HG03108 (cell line): Measurements from ENCODE around the gene CAPZB.
A peak's percentile ranks its signal among the peaks of the same experiment; 100 is the strongest.
"Not testable (repeated sequence)": the region's sequence is repeated elsewhere in the genome, so short reads cannot be mapped to it uniquely, and the experiment has no call there.

Experiments used
- ATAC-seq: cut with Tn5 transposase; IDR thresholded peaks from one replicate; pipeline ENCODE4 v1.9.1; 2021; ENCODE audit warnings: moderate library complexity; ENCODE audit not compliant: unreplicated experiment

Gene CAPZB

DNA sequence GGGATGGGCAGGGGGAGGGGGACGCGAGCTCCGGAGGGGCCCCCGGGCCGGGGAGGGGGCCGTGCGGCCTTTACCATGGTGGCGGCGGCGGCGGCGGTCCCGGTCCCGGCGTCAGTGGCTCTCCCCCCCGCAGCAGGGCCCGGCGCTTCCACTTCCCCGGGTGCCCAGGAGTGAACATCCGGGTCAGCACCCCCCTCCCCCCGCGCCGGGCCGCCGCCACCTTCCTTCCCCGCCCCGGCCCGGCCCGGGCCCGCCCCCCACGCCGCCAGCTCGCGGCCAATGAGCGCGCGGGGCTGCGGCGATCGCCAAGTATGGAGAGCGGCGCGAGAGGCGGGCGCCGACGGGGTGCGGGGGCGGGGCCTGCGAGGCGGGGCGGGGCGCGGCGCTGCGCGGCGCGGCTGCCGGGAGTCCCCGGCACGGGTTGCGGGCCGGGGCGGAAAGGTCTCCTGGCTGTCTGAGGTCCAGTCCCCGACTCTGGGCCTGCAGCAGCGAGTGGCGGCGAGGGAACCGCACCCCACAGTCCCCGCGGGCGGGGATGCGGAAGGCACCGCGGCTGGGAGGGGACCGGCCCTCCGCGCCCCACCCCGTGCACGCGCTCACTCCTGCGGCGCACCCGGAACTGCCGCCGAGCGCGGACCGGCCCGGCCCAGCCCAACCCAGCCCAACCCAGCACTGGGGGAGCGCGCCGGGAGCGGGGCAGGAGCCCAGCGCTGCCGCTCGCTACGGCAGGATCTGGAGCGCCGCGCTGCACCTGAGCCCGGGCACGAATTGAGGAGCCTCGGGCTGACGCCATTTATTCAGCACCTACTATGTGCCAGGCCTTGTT lies at the start of gene CAPZB:
TSS of gene CAPZB (minus strand) at position 178 of the 826 bp plus-strand sequence. CDS start at position 77, 101 bp downstream.
- ATAC-seq, result peak; percentile 77

DNA sequence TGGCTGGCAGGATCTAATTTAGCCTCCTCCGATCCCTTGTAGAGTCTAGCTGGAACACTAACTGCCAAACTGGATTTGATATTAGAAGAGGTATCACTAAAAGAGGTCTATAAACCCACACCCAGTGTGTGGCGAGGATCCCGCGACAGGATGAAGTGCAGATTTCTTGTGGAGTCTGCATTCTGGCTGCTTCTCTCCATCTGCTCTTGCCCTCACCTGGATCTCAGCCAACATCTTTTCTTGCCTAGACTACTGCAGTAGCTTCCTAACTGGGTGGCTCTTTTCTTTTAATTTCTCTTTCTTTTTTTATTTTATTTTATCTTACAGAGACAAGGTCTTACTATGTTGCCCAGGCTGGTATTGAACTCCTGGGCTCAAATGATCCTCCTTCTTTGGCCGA lies 48.9 kb upstream of the CAPZB start:
- no peak for ATAC-seq

DNA sequence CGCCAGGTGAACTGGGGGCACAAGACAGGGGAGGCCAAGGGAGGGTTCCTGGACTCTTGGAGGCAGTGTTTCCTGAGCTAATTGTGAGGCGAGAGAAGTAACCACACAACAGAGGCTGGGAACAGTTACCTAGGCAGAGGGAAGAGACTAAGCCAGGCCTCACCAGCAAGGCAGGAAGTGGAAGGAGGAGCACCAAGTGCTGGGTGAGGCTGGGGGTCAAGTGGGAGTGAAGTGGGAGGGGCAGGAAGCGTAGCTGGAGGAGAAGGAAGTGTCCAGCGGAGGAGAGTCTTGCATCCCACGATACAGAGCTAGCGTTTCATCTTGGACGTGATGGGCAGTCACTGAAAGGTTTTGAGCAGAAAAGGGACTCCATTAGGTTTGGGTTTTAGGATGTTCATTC lies 48.3 kb upstream of the CAPZB start:
- no peak for ATAC-seq

DNA sequence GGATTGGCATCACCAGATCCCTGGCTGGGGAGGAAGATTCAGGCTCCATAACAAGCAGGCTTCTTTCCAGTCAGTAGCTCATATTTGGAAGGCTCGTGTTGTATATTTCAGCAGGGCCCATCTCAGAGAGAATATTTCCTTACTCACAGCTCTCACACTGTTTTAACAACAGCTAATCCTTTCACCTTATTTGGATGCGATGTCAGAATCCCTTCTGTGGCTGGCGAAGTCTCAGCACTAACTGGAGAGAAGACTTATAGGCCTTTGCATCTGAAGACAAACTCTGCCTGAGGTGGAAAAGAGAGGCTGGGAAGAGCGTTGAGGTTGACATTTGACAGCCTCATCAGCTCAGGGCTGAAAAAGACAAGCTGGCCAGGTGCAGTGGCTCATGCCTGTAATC lies 47.2 kb upstream of the CAPZB start:
- ATAC-seq, result no peak

DNA sequence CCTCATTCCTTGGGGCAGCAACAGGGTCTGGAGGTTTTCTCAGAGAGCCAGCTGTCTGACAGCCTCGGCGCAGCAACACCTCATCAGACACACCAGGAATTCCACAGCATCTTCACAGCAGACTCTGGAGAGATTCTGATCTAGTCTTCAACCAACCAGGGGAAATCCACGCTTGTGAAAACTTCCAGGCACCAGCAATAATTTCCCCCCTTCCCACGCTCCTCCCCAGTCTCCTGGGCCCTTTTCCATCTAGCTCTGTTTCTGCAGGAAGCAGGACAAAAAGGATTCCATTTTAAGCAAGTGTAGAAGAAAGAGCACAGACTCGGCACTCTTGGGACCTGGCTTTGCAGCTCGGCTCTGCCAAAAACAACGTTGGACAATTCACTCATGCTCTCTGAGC lies 44.3 kb upstream of the CAPZB start:
- no peak for ATAC-seq

DNA sequence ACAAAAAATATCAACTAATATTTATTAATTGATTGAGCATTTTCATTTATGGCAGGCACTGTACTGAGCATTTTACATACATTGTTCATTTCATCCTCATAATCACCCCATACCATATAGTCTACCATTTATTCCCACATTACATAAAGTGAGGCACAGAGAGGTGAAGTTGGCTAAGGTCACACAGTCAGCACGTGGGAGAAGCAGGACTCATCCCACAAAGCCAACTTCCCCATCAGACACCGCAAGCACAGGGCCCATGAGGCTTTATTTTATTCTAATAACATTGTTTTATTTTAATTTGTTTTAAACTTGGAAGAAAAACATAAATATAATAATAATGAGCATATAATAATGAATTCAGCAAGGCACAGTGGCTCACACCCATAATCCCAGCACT lies 43.1 kb upstream of the CAPZB start:
- ATAC-seq, result no peak

DNA sequence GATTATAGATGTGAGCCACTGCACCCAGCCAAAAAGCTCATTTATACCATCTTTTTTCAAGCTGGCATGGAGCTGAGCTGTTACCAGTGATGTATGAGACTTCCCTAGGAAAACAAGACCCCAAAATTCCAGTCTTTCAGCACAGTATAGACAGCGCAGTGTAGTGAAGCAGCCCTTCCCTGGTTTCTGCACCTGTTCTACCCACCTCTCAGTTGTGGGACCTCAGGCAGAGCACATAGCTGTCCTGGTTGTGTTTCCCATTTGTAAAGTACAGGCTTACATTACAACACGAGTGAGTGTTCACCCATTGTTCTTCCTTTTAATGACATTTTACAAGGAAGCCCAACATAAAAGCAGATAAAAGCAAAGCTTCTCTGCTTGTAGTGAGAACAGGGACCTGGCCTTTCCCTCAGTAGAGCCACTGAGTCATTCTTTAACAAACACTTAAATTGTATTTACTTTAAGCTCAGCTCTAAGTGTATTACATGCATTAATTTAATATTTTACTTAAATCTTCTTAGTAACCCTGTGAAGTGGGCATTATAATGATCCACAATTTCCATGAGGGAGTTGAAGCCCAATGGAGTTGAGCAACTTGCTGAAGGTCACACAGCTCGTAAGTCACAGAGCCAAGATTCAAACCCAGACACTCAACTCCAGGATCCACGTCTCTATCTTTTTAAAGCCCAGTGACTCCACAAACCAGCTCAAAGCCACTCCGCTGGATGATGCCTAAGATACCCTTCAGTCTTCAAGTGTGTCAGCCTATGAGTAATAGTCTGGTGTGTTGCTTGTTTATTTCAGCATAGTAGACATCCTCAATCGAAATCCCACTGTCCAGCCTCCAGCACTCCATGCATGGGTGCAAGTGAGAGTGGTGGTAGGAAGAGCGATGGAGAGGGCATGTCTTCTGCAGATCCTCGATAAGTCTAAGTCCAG lies 40.5 kb upstream of the CAPZB start:
- ATAC-seq, result no peak

DNA sequence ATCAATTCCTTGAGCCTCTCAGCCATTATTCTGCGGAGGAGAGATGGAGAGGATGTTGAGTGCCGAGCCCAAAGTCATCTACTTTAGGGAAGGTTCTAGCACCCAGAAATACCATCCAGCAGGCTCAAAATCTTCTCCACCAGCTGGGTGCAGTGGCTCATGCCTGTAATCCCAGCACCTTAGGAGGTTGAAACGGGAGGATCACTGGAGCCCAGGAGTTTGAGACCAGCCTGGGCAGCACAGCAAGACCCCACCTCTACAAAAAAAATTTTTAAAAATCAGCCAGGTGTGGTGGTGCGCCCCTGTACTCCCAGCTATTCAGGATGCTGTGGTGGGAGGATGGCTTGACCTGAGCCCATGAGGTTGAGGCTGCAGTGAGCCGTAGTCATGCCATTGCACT lies 39.5 kb upstream of the CAPZB start:
- ATAC-seq, result no peak

DNA sequence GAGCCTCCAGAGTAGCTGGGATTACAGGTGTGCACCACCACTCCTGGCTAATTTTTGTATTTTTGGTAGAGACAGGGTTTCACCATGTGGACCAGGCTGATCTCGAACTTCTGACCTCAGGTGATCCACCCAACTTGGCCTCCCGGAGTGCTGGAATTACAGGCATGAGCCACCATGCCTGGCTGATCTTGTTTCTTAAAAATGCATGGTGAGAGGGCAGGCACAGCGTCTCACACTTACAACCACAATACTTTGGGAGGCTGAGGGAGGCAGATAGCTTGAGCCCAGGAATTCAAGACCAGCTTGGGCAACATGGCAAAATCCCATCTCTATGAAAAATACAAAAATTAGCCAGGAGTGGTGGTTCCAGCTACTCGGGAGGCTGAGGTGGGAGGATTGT lies 37.2 kb upstream of the CAPZB start:
- not testable (repeated sequence) for ATAC-seq

DNA sequence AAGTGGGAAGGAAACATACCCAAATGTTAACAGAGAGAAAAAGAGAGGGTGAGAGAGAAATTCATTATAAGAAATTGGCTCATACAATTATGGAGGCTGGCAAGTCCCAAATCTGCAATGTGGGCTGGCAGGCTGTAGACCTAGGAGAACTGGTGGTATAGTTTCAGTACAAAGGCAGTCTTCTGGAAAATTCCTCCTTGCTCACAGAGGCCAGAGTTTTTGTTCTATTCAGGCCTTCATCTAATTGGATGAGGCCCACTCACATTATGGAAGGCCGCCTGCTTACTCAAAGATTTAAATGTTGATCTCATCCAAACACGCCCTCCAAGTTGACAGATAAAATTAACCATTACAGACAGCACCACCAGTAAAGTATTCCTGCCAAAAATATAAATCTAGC lies 36.1 kb upstream of the CAPZB start:
- no peak for ATAC-seq

DNA sequence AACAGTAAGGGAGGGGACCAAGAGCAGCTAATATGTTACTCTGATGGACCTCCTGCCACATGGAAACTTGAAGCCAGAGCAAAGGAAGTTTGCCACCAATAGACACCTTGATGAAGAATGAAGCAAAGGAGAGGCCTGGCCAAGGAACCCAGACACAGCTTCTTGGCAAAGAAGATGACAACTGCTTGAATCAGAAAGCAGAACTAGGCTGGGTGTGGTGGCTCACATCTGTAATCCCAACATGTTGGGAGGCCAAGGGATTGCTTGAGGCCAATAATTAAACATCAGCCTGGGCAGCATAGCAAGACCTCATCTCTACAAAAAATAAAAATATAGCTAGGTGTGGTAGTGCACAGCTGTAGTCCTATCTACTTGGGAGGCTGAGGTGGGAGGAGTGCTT lies 31.7 kb upstream of the CAPZB start:
- no peak for ATAC-seq

DNA sequence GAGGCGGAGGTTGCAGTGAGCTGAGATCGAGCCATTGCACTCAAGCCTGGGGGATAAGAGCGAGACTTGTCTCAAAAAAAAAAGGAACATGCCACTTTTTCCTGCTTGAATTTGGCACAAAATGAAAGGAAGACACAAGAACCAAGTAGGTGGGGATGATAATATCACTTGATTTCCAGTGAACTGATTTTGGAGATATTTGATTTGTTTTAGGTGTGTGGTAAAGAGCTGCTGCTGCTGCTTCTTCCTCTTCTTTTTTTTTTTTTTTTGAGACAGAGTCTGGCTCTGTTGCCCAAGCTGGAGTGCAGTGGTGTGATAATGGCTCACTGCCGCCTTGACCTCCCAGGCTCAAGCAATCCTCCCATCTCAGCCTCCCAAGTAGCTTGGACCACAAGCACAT lies 29.9 kb upstream of the CAPZB start:
- no peak for ATAC-seq

DNA sequence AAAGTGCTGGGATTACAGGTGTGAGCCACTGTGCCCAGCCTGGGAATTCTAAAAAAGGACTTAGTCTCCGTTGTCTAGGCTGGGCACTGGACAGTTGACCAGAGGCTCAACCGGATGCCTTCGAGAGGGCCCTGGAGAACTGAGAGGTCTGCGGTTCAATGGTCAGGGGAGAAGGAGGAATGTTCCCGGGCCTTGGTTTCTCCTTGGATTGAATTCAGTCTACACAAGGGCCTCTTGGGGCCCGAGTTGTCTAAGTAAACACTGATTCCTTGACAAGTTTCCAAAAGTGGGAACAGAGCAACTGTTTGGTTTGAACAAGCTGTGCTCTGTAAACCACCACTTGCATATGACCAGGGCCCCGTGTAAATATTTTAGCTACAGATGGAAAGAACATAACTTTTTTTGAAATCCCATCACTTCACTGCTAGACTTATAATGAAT lies 29.1 kb upstream of the CAPZB start:
- ATAC-seq, result no peak

DNA sequence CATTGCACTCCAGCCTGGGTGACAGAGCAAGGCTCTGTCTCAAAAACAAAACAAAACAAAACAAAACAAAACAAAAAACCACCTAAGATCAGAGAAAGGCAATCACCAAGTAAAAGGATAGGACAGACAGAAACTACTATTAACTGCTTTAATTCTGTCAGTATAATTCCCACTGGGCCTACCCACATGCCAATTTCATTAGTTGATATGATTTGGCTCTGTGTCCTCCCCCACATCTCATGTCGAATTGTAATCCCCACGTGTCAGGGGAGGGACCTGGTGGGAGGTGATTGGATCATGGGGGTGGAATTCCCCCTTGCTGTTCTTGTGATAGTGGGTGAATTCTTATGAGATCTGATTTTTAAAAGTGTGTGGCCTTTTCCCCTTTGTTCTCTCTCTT lies 27.2 kb upstream of the CAPZB start:
- no peak for ATAC-seq

DNA sequence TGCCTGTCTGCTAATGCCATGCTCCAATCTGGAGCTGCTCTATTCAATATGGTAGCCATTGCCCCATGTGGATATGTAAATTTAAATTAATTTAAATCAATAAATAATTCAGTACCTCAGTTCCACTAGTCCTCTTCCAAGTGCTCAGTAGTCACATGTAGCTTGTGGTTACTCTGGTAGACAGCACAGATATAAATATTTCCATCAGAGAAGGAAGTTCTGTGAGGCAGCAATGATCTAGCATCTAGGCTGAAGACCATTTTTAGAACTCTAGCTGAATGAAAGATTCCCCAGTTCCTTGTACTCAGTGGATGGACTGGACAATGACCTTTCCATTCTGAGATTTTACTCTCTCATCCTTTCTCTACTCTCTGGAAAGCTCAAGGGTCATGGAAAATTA lies 25.8 kb upstream of the CAPZB start:
- ATAC-seq, result no peak

DNA sequence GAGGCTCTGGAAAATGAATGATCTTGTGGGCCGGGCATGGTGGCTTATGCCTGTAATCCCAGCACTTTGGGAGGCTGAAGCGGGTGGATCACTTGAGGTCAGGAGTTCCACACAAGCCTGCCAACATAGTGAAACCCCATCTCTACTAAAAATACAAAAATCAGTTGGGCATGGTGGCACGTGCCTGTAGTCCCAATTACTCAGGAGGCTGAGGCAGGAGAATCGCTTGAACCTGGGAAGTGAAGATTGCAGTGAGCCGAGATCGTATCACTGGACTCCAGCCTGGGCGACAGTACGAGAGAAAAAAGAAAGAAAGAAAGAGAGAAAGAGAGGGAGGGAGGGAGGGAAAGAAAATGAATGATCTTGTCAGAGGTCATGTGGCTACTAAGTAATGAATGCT lies 24.3 kb upstream of the CAPZB start:
- not testable (repeated sequence) for ATAC-seq

DNA sequence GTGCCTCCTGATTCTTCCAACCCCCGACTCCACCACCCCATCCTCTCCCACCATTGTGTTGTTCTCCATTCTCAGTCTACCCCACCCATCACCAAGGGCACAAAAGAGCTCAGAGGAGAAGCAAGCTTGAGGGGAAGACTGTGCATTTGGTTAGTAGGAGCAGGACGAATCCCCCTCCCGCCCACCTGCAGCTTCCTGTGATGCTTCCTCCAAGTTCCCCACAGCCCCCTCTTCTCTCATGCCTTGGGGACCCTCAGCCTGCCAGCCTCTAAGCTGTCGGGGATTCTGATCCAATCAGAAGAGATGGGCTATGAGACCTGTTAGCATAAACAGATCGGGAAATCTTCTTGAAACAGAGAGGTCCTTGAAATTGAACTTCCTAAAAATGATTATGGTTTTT lies 22.2 kb upstream of the CAPZB start:
- no peak for ATAC-seq

DNA sequence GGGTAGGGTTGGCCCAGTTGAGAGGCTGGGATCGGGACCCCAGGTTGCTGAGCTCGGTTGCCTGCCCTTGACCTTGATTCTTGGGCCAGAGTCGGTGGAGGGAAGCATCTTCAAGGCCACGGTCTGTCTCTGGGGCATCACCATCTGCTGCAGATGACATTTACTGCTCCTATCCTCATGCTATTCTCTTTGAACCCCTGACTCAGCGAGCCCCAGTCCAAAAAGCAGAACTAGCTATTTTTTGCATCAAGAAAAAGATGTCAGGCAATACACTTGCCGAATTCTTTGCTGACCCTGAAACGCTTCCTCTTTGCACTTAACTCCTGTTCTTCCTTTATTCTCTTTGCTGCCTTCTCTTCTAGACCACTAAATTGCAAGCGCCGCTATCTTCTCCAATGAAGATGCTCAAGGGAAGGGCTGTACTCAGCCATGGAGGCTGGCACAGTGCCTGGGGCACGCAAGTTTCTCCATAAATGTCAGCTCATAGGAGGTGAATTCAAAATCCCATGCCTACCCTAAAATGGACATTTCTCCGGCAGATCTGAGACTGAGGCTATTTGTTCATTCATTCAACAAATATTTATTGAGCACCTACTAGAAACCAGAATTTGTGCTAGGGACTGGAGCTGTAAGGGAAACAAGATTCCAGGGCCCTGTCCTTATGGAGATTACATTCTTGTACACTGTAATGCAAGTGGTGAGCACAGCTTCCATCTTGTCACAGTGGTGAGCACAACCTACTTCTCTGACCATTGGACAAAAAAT lies 20.5 kb upstream of the CAPZB start:
- ATAC-seq, result no peak

DNA sequence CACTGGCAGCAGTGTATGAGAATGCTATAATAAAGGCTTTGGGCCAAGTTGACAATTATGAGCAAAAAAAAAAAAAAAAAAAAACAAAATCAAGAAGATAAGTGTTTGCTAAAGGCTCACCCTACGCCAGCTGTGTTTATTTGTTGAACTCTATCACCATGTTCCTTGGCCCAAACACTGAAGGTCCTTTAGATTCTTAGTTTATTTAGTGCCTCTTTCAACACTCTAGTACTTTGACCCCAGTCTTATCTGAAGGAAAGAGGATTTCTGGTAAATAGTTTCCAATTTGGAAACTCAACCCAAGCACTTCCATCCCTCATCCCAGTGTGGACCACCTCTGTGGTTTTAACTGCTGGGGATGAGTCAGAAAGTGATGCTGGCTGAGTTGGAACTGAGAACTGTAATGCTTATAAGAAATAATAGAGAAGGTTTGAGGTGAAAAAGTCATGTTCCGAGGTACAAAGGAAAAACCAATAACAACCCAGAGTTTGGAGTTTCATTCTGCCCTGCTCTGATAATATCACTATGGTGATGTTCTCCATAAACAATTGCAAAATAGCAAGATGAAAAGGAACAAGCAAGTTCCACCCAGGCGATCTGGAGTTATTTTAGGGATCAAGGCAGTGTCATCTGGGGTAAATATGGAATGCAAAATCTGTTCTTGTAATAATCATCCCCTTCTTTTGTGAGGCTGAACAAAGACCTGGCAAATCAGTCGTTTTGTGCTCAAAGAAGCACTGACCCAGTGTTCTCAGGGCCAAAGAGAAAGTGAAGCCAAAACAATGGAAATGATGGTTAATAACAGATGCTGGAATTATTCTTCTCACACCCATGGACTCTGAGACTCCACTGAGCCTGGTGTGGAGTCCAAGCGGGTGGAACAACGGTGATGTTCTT lies 19.7 kb upstream of the CAPZB start:
- no peak for ATAC-seq

DNA sequence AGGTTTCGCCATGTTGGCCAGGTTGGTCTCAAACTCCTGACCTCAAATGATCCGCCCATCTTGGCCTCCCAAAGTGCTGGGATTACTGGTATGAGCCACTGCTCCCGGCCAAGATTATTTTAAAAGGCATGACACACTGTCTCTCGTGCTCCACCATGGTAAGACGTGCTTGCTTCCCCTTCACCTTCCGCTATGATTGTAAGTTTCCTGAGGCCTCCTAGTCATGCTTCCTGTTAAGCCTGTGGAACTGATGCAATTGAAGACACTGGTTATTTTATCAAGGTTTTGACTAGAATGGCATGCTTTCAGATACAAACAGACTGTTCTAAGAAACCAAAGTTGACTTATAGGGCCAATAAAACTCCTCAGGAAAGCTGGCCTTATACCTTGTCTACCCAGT lies 16.9 kb upstream of the CAPZB start:
- ATAC-seq, result not testable (repeated sequence)
